GM12878 (cell line): ENCODE measurements around the gene SFMBT1. TPM values are rescaled to one million over a fixed set of nuclear protein-coding genes. Genes with fewer than 3 reads are reported as not detected.

Source experiments
- ATAC-seq: fragments of 200-7000 bp; cut with Tn5 transposase; 3 replicates; pipeline ENCODE4 v1.9.1; 2020; ENCODE audit warnings: mild to moderate bottlenecking, moderate library complexity
- BruUV-seq: library from RNA; stranded (reverse); fragments of 400-500 nt; replicated peaks from 2 replicates; lab custom pipeline; 2021; lab: Mats Ljungman, UMichigan
- CTCF ChIA-PET: fragments of 300-600 bp; sonication (Branson Sonifier 250); formaldehyde crosslinking; extraction: SDS; loops from one replicate; lab custom pipeline; 2021; ENCODE audit warnings: inconsistent platforms; lab: Yijun Ruan, JAX
- POLR2A ChIA-PET: fragments of 350-600 bp; formaldehyde crosslinking; extraction: SDS; loops from one replicate; lab custom pipeline; 2021; ENCODE audit warnings: inconsistent platforms; lab: Charles Lee
- RAD21 ChIA-PET: fragments of 300-600 bp; sonication (Branson Sonifier 250); formaldehyde crosslinking; loops from one replicate; lab custom pipeline; 2023; ENCODE audit warnings: antibody characterized with exemption; ENCODE audit not compliant: unreplicated experiment; lab: Charles Lee
- SMC1A ChIA-PET: fragments of 300-600 bp; sonication (Branson Sonifier 250); formaldehyde crosslinking; loops from one replicate; lab custom pipeline; 2023; ENCODE audit not compliant: unreplicated experiment, uncharacterized antibody; lab: Charles Lee
- DNase-seq: peaks from one replicate; pipeline ENCODE4 v3.0.0-alpha.2; 2011; ENCODE audit warnings: low read depth, low spot score
- FAIRE-seq: peaks from 3 replicates; lab custom pipeline; 2011; peaks lifted over from hg19 to GRCh38; lab: Jason Lieb, UNC
- H2AFZ ChIP-seq: 2 replicates; pipeline ENCODE4 v1.6.0; 2011; ENCODE audit warnings: low read depth, low read length, control low read depth; ENCODE audit not compliant: control insufficient read depth
- H3K27ac ChIP-seq: 2 replicates; pipeline ENCODE4 v1.5.1; 2011; ENCODE audit warnings: control low read depth; ENCODE audit not compliant: control insufficient read depth, insufficient read depth
- H3K27me3 ChIP-seq, 2 experiments: replicated peaks in 1 of 2; 2 replicates each; pipeline versions ENCODE4 v1.6.0 to v1.6.1; 2011; ENCODE audit warnings: low read length in 1 of 2; ENCODE audit not compliant: control insufficient read depth in 2 of 2, insufficient read depth in 2 of 2
- H3K36me3 ChIP-seq, 2 experiments: 2 replicates each; pipeline ENCODE4 v1.5.1; 2011; ENCODE audit warnings: low read length in 1 of 2; ENCODE audit not compliant: control insufficient read depth in 2 of 2, insufficient read depth in 2 of 2
- H3K4me1 ChIP-seq: 2 replicates; pipeline ENCODE4 v1.6.1; 2011; ENCODE audit warnings: mild to moderate bottlenecking, low read length, moderate library complexity, mixed read lengths; ENCODE audit not compliant: control insufficient read depth, insufficient read depth
- H3K4me2 ChIP-seq: 2 replicates; pipeline ENCODE4 v1.6.0; 2011; ENCODE audit warnings: control low read depth; ENCODE audit not compliant: control insufficient read depth, insufficient read depth
- H3K4me3 ChIP-seq: fragments of 200-600 bp; sonication (generic); 2 replicates; pipeline ENCODE4 v1.5.1; 2016
- H3K79me2 ChIP-seq: 2 replicates; pipeline ENCODE4 v1.6.0; 2011; ENCODE audit warnings: low read length; ENCODE audit not compliant: control insufficient read depth, insufficient read depth
- H3K9ac ChIP-seq: 2 replicates; pipeline ENCODE4 v1.8.0; 2011; ENCODE audit warnings: low read length, control low read depth, mixed read lengths; ENCODE audit not compliant: control insufficient read depth, insufficient read depth
- H3K9me3 ChIP-seq: replicated peaks from 3 replicates; pipeline ENCODE4 v1.5.1; 2011; ENCODE audit warnings: mild to moderate bottlenecking, low read length; ENCODE audit not compliant: control insufficient read depth, insufficient read depth
- H4K20me1 ChIP-seq: 2 replicates; pipeline ENCODE4 v1.6.0; 2011; ENCODE audit not compliant: control insufficient read depth, insufficient read depth
- ATF7 ChIP-seq: fragments of 450-650 bp; IDR thresholded peaks from 2 replicates; pipeline ENCODE4 v1.6.1; 2016; ENCODE audit warnings: low read depth, mild to moderate bottlenecking
- BACH1 ChIP-seq: fragments of 450-650 bp; IDR thresholded peaks from 2 replicates; pipeline ENCODE4 v1.6.1; 2017; ENCODE audit warnings: mild to moderate bottlenecking, borderline replicate concordance
- ETV6 ChIP-seq, 2 experiments: fragments of 450-650 bp in 1 of 2; IDR thresholded peaks in 1 of 2; conservative IDR thresholded peaks in 1 of 2; 2 replicates each; pipeline ENCODE4 v1.6.1; 2014; ENCODE audit warnings: antibody characterized with exemption in 1 of 2, borderline replicate concordance in 1 of 2, low read depth in 1 of 2, mild to moderate bottlenecking in 1 of 2, moderate library complexity in 1 of 2
- HDAC6 ChIP-seq: fragments of 200-600 bp; sonication (generic); IDR thresholded peaks from one replicate; pipeline ENCODE4 v1.8.0; 2017; ENCODE audit warnings: antibody characterized with exemption; ENCODE audit not compliant: unreplicated experiment
- MXI1 ChIP-seq: fragments of 150-350 bp; IDR thresholded peaks from 2 replicates; pipeline ENCODE4 v1.6.1; 2011; ENCODE audit warnings: low read depth, mild to moderate bottlenecking, inconsistent platforms, low read length, improper control_type of control experiment
- NRF1 ChIP-seq: conservative IDR thresholded peaks from 2 replicates; pipeline ENCODE4 v1.6.1; 2011; ENCODE audit warnings: mild to moderate bottlenecking, low read depth, low read length, improper control_type of control experiment
- PAX5 ChIP-seq: IDR thresholded peaks from 2 replicates; pipeline ENCODE4 v1.6.1; 2011; ENCODE audit warnings: low read depth, low read length, borderline replicate concordance
- RAD51 ChIP-seq: fragments of 450-650 bp; IDR thresholded peaks from 2 replicates; pipeline ENCODE4 v1.6.1; 2016; ENCODE audit warnings: moderate library complexity, mild to moderate bottlenecking, inconsistent platforms
- RB1 ChIP-seq: fragments of 450-650 bp; formaldehyde crosslinking; IDR thresholded peaks from 2 replicates; pipeline ENCODE4 v1.6.1; 2017; ENCODE audit warnings: mild to moderate bottlenecking, borderline replicate concordance
- RFX5 ChIP-seq: IDR thresholded peaks from 2 replicates; pipeline ENCODE4 v1.6.1; 2011; ENCODE audit warnings: low read depth, low read length, improper control_type of control experiment
- SMAD1 ChIP-seq: fragments of 450-650 bp; IDR thresholded peaks from 2 replicates; pipeline ENCODE4 v1.6.1; 2018; ENCODE audit warnings: mild to moderate bottlenecking, low read depth; ENCODE audit not compliant: partially characterized antibody
- SMAD5 ChIP-seq: IDR thresholded peaks from 2 replicates; pipeline ENCODE4 v1.6.1; 2016; ENCODE audit warnings: antibody characterized with exemption, low read depth
- WGBS: methylation state at CpG from one replicate; pipeline ENCODE4 v1.1.6; 2016; ENCODE audit warnings: low lambda C conversion rate; ENCODE audit not compliant: insufficient replicate concordance, insufficient coverage; ENCODE audit errors: missing lambda C conversion rate; 5-methylcytosine and 5-hydroxymethylcytosine counted together
- in situ Hi-C: fragments of 300-500 bp; cut with MboI; formaldehyde crosslinking; loops from 9 replicates; pipeline ENCODE4 v1.14.3; 2018; ENCODE audit warnings: mixed read lengths
- intact Hi-C: fragments of 100-400 bp; cut with micrococcal nuclease; formaldehyde crosslinking; loops from one replicate; pipeline ENCODE4 v1.14.2; 2022; ENCODE audit not compliant: unreplicated experiment
- polyA plus RNA-seq, 11 experiments: library from polyadenylated mRNA; depleted of rRNA in 4 of 11; unstranded in 6 of 11; stranded (reverse) in 5 of 11; fragments of >200 nt; fragmentation: Nextera tagmentation in 4 of 11; fragmentation: Illumina TruSeq in 1 of 11; extraction: Ambion mirVana in 4 of 11; extraction: Trizol in 1 of 11; gene quantifications; 1 replicate in 1 of 11; 2 replicates in 10 of 11; pipeline versions ENCODE4 v1.2.1 to v1.2.3, GENCODE V29; 2011 to 2016; ENCODE audit warnings: inconsistent platforms in 2 of 11, missing spikeins in 2 of 11, low read depth in 1 of 11
- total RNA-seq, 4 experiments: library from RNA; depleted of rRNA in 3 of 4; stranded (reverse); fragments of >200 nt in 3 of 4; fragmentation: Illumina TruSeq in 1 of 4; extraction: Trizol in 1 of 4; gene quantifications; 2 replicates each; pipeline versions ENCODE4 v1.2.1 to v1.2.3, GENCODE V29; 2013 to 2021
- TF ChIP-seq, protein P1 (sequence below): fragments of 450-650 bp; conservative IDR thresholded peaks from 2 replicates; pipeline ENCODE4 v1.6.1; 2017; ENCODE audit warnings: mild to moderate bottlenecking, moderate library complexity
- TF ChIP-seq, protein P2 (sequence below): fragments of 450-650 bp; IDR thresholded peaks from 2 replicates; pipeline ENCODE4 v1.6.1; 2017; ENCODE audit warnings: antibody characterized with exemption, mild to moderate bottlenecking, moderate library complexity

The SFMBT1 gene
- total and polyA plus RNA-seq, 10 of the 15 experiments (the other 5 are each of a cell fraction or from before 2014, with no cell fraction given), result 3.2 to 19.5 (median 11.4) TPM

DNA sequence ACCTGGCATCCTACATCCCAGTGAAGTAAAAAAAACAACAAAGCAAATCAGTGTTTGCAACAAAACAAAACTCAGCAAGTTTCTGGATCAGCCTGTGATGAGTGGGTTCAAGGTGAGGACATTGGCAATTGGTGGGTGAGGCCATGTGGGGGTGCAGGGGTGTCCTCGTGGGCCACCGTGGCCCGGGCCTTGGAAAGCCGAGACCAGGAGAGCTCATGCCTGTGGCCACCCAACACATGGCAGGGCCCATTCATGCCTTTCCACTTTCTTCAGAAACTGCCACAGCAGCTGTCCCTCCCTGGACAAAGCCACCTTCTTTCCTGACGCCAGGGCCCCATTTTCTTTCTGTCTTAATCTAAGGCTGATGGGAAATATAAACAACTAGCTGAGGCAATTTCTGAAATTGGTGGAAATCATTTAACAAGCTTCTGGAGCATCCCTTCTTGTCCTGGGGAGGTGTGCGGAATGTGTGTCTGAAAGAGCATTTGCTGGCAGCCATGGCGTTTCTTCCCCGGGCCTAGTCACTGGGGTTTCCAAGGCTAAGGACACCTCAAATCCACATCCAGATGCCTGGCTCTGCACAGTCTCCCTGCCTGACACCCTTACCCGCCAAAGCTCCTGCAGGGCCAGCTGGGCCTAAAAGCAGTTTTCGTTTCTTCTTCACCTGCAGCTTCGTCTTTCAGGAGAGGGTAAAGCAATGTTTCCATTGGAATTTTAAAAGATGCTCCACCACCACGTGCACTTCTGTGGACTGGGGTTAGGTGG is 34.1 kb upstream of the SFMBT1 start (continued):
- TF ChIP-seq, protein P1, sequence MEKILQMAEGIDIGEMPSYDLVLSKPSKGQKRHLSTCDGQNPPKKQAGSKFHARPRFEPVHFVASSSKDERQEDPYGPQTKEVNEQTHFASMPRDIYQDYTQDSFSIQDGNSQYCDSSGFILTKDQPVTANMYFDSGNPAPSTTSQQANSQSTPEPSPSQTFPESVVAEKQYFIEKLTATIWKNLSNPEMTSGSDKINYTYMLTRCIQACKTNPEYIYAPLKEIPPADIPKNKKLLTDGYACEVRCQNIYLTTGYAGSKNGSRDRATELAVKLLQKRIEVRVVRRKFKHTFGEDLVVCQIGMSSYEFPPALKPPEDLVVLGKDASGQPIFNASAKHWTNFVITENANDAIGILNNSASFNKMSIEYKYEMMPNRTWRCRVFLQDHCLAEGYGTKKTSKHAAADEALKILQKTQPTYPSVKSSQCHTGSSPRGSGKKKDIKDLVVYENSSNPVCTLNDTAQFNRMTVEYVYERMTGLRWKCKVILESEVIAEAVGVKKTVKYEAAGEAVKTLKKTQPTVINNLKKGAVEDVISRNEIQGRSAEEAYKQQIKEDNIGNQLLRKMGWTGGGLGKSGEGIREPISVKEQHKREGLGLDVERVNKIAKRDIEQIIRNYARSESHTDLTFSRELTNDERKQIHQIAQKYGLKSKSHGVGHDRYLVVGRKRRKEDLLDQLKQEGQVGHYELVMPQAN, result no peak
- TF ChIP-seq, protein P2, sequence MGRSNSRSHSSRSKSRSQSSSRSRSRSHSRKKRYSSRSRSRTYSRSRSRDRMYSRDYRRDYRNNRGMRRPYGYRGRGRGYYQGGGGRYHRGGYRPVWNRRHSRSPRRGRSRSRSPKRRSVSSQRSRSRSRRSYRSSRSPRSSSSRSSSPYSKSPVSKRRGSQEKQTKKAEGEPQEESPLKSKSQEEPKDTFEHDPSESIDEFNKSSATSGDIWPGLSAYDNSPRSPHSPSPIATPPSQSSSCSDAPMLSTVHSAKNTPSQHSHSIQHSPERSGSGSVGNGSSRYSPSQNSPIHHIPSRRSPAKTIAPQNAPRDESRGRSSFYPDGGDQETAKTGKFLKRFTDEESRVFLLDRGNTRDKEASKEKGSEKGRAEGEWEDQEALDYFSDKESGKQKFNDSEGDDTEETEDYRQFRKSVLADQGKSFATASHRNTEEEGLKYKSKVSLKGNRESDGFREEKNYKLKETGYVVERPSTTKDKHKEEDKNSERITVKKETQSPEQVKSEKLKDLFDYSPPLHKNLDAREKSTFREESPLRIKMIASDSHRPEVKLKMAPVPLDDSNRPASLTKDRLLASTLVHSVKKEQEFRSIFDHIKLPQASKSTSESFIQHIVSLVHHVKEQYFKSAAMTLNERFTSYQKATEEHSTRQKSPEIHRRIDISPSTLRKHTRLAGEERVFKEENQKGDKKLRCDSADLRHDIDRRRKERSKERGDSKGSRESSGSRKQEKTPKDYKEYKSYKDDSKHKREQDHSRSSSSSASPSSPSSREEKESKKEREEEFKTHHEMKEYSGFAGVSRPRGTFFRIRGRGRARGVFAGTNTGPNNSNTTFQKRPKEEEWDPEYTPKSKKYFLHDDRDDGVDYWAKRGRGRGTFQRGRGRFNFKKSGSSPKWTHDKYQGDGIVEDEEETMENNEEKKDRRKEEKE, result no peak
- TF ChIP-seq BACH1, result no peak
- TF ChIP-seq ATF7, result no peak
- TF ChIP-seq HDAC6, result no peak

GRCh38 chr3:53079147-53079546 is 33.3 kb upstream of the SFMBT1 start:
- CTCF ChIA-PET, result interaction anchor here (0.6 to 1.1 kb wide), 2 partner anchors 117 to 267 kb away, joined by 3 read pairs; no protein-coding TSS in a partner anchor
- H3K4me1 ChIP-seq, result no peaks in the 10 kb centered on the region
- SMC1A ChIA-PET, result interaction anchor here (0.8 kb wide), 1 partner anchor 8 kb away, joined by 3 read pairs; no protein-coding TSS in a partner anchor
- no peaks in the 10 kb centered on the region for H3K27me3 ChIP-seq
- no peaks in the 10 kb centered on the region for H3K79me2 ChIP-seq
- H3K9me3 ChIP-seq, result no peaks in the 10 kb centered on the region
- POLR2A ChIA-PET, result interaction anchor here (1.0 kb wide), 1 partner anchor 16 kb away, joined by 3 read pairs; no protein-coding TSS in a partner anchor
- H3K4me3 ChIP-seq, result no peak overlapping the region
- H4K20me1 ChIP-seq, result no peaks in the 10 kb centered on the region
- DNase-seq (no peak), ATAC-seq (no peak), FAIRE-seq (no peak)
- RAD21 ChIA-PET, result no interaction called here
- no TSS peak for BruUV-seq
- no peak overlapping the region for H3K27ac ChIP-seq
- H2AFZ ChIP-seq, result no peak overlapping the region
- WGBS, result 93% methylated on average over 6 of the region's 6 CpGs
- in situ Hi-C loops (loop anchor here (5.0 to 10.0 kb wide), 2 partner anchors 234 to 332 kb away; no protein-coding TSS in a partner anchor), intact Hi-C loops (no loop called here)
- no peak overlapping the region for H3K4me2 ChIP-seq
- H3K36me3 ChIP-seq, result no peaks in the 10 kb centered on the region
- H3K9ac ChIP-seq, result no peak overlapping the region
- TF ChIP-seq SMAD1 (no peak), PAX5 (no peak), MXI1 (no peak), RB1 (no peak), RFX5 (no peak), SMAD5 (no peak), ETV6 (conservative IDR thresholded peaks at IDR 0.05 in 1 of 2, IDR thresholded peaks at IDR 0.05 in 1 of 2; ENCODE audit: borderline replicate concordance in 1 of 2, low read depth in 1 of 2) (no peak), NRF1 (no peak), RAD51 (no peak)
